HCT116 (cell line): ENCODE data around the gene SIL1. TPM values are rescaled to one million over a fixed set of nuclear protein-coding genes. Genes with fewer than 3 reads are reported as not detected.

ENCODE experiments used
- ATAC-seq: fragments of 200-7000 bp; cut with Tn5 transposase; 2 replicates; pipeline ENCODE4 v1.9.1; 2020; ENCODE audit warnings: mild to moderate bottlenecking, moderate library complexity
- BruUV-seq: library from RNA; stranded (reverse); fragments of 400-500 nt; replicated peaks from 2 replicates; lab custom pipeline; 2021; lab: Mats Ljungman, UMichigan
- CTCF ChIA-PET: fragments of 300-600 bp; sonication (Branson Sonifier 250); formaldehyde crosslinking; loops from one replicate; lab custom pipeline; 2021; ENCODE audit warnings: antibody characterized with exemption; lab: Charles Lee
- POLR2A ChIA-PET: fragments of 300-600, 350-600 bp; sonication (Branson Sonifier 250); formaldehyde crosslinking; loops from one replicate; lab custom pipeline; 2021; ENCODE audit warnings: antibody characterized with exemption; lab: Charles Lee
- RAD21 ChIA-PET, 2 experiments: fragments of 300-600 bp; sonication (Branson Sonifier 250); formaldehyde crosslinking; loops; one replicate each; lab custom pipeline; 2023; ENCODE audit warnings: low total read pairs in 2 of 2; ENCODE audit not compliant: uncharacterized antibody in 2 of 2, unreplicated experiment in 2 of 2, low non-redundant PET in 1 of 2; lab: Charles Lee
- DNase-seq: peaks from one replicate; pipeline ENCODE4 v3.0.0-alpha.2; 2010; ENCODE audit warnings: low read depth, low spot score
- H2AFZ ChIP-seq: fragments of 200-600 bp; shearing (Covaris generic), sonication (generic); 2 replicates; pipeline ENCODE4 v1.6.1; 2017; ENCODE audit warnings: low read depth, mixed run types, mixed read lengths, antibody characterized with exemption, low read length; ENCODE audit not compliant: poor library complexity, severe bottlenecking
- H3K27ac ChIP-seq: 2 replicates; pipeline ENCODE4 v1.5.1; 2012; ENCODE audit warnings: low read depth, low read length
- H3K27me3 ChIP-seq: fragments of 200-600 bp; sonication (generic); 2 replicates; pipeline ENCODE4 v1.6.1; 2016; ENCODE audit warnings: mixed run types, low read length, mixed read lengths; ENCODE audit not compliant: insufficient read depth
- H3K36me3 ChIP-seq, 2 experiments: fragments of 200-500 bp in 1 of 2; fragments of 200-600 bp in 1 of 2; sonication (Bioruptor generic) in 1 of 2; sonication (generic) in 1 of 2; 2 replicates each; pipeline versions ENCODE4 v1.5.1 to v1.6.1; 2014 to 2016; ENCODE audit warnings: low read length in 2 of 2, inconsistent platforms in 1 of 2, mixed read lengths in 1 of 2, mixed run types in 1 of 2; ENCODE audit not compliant: insufficient read depth in 2 of 2, control insufficient read depth in 1 of 2
- H3K4me1 ChIP-seq, 2 experiments: fragments of 200-600 bp in 1 of 2; sonication (generic) in 1 of 2; 2 replicates each; pipeline versions ENCODE4 v1.5.1 to v1.6.1; 2012 to 2017; ENCODE audit warnings: low read length in 2 of 2, inconsistent platforms in 1 of 2, mild to moderate bottlenecking in 1 of 2, mixed read lengths in 1 of 2, mixed run types in 1 of 2, moderate library complexity in 1 of 2; ENCODE audit not compliant: insufficient read depth in 2 of 2, control insufficient read depth in 1 of 2
- H3K4me2 ChIP-seq: fragments of 200-600 bp; sonication (generic); 2 replicates; pipeline ENCODE4 v1.6.1; 2017; ENCODE audit warnings: mixed run types, low read length, mixed read lengths
- H3K4me3 ChIP-seq, 2 experiments: fragments of 200-600 bp in 1 of 2; sonication (generic) in 1 of 2; replicated peaks in 1 of 2; 2 replicates each; pipeline ENCODE4 v1.5.1; 2011 to 2016; ENCODE audit warnings: low read length in 2 of 2, control low read depth in 1 of 2, low read depth in 1 of 2, mild to moderate bottlenecking in 1 of 2, mixed read lengths in 1 of 2, mixed run types in 1 of 2
- H3K79me2 ChIP-seq: fragments of 200-600 bp; sonication (generic); 2 replicates; pipeline ENCODE4 v1.6.1; 2017; ENCODE audit warnings: mild to moderate bottlenecking, mixed run types, low read length, moderate library complexity, mixed read lengths; ENCODE audit not compliant: insufficient read depth
- H3K9ac ChIP-seq: fragments of 200-600 bp; sonication (generic); 2 replicates; pipeline ENCODE4 v1.6.1; 2016; ENCODE audit warnings: low read length, mixed read lengths
- H3K9me2 ChIP-seq: fragments of 200-600 bp; sonication (generic), shearing (Covaris generic); 2 replicates; pipeline ENCODE4 v1.6.1; 2017; ENCODE audit warnings: mixed run types, mild to moderate bottlenecking, moderate library complexity; ENCODE audit not compliant: insufficient read depth
- H3K9me3 ChIP-seq, 2 experiments: fragments of 200-500 bp in 1 of 2; fragments of 200-600 bp in 1 of 2; sonication (Bioruptor generic) in 1 of 2; sonication (generic) in 1 of 2; 2 replicates each; pipeline ENCODE4 v1.6.1; 2014 to 2017; ENCODE audit warnings: low read length in 2 of 2, mixed read lengths in 2 of 2, inconsistent platforms in 1 of 2, low read depth in 1 of 2, mild to moderate bottlenecking in 1 of 2, mixed run types in 1 of 2, moderate library complexity in 1 of 2; ENCODE audit not compliant: control insufficient read depth in 1 of 2, insufficient read depth in 1 of 2
- H4K20me1 ChIP-seq: fragments of 200-600 bp; sonication (generic), shearing (Covaris generic); 2 replicates; pipeline ENCODE4 v1.6.1; 2017; ENCODE audit warnings: mixed run types, mild to moderate bottlenecking, moderate library complexity; ENCODE audit not compliant: insufficient read depth
- CBX3 ChIP-seq: IDR thresholded peaks from 2 replicates; pipeline ENCODE4 v1.6.1; 2012; ENCODE audit warnings: low read depth
- CEBPB ChIP-seq: IDR thresholded peaks from 2 replicates; pipeline ENCODE4 v1.6.1; 2012; ENCODE audit warnings: low read depth
- CTCF ChIP-seq, 3 experiments: fragments of 200-600 bp in 1 of 3; sonication (generic) in 1 of 3; IDR thresholded peaks in 2 of 3; conservative IDR thresholded peaks in 1 of 3; 2 replicates each; pipeline ENCODE4 v1.5.1; 2012 to 2017; ENCODE audit warnings: low read depth in 2 of 3, low read length in 2 of 3, antibody characterized with exemption in 1 of 3, borderline replicate concordance in 1 of 3, control low read depth in 1 of 3, mild to moderate bottlenecking in 1 of 3, mixed read lengths in 1 of 3, mixed run types in 1 of 3, moderate library complexity in 1 of 3; ENCODE audit not compliant: insufficient read depth in 1 of 3
- EZH2 ChIP-seq: fragments of 200-600 bp; sonication (generic); IDR thresholded peaks from 2 replicates; pipeline ENCODE4 v1.6.1; 2017; ENCODE audit warnings: antibody characterized with exemption, mixed run types
- EZH2phosphoT487 ChIP-seq: fragments of 200-600 bp; IDR thresholded peaks from 2 replicates; pipeline ENCODE4 v1.6.1; 2018; ENCODE audit warnings: antibody characterized with exemption, borderline replicate concordance
- JUND ChIP-seq: IDR thresholded peaks from 2 replicates; pipeline ENCODE4 v1.6.1; 2012
- POLR2A ChIP-seq: IDR thresholded peaks from 2 replicates; pipeline ENCODE4 v1.7.0; 2011; ENCODE audit warnings: borderline replicate concordance; ENCODE audit not compliant: insufficient read depth, insufficient read length; ENCODE audit errors: extremely low read depth
- POLR2AphosphoS5 ChIP-seq: IDR thresholded peaks from 2 replicates; pipeline ENCODE4 v1.6.1; 2011; ENCODE audit warnings: mild to moderate bottlenecking, low read depth, low read length, moderate library complexity
- RAD21 ChIP-seq: IDR thresholded peaks from 2 replicates; pipeline ENCODE4 v1.6.1; 2012; ENCODE audit warnings: low read depth, mild to moderate bottlenecking
- REST ChIP-seq: IDR thresholded peaks from 2 replicates; pipeline ENCODE4 v1.6.1; 2012; ENCODE audit warnings: low read depth
- SIN3A ChIP-seq: IDR thresholded peaks from 2 replicates; pipeline ENCODE4 v1.6.1; 2012; ENCODE audit warnings: low read depth
- SP1 ChIP-seq: IDR thresholded peaks from 2 replicates; pipeline ENCODE4 v1.6.1; 2012; ENCODE audit warnings: low read depth
- SRF ChIP-seq: IDR thresholded peaks from 2 replicates; pipeline ENCODE4 v1.6.1; 2012; ENCODE audit warnings: low read depth
- TCF7L2 ChIP-seq: IDR thresholded peaks from 2 replicates; pipeline ENCODE4 v1.7.0; 2011; ENCODE audit warnings: borderline replicate concordance, inconsistent platforms; ENCODE audit not compliant: insufficient read depth, insufficient read length; ENCODE audit errors: extremely low read depth
- YY1 ChIP-seq: IDR thresholded peaks from 2 replicates; pipeline ENCODE4 v1.6.1; 2011; ENCODE audit warnings: low read length, low read depth, moderate library complexity, mild to moderate bottlenecking; ENCODE audit not compliant: insufficient replicate concordance; ENCODE audit errors: extremely low read depth
- ZFX ChIP-seq: fragments of 450-650 bp; IDR thresholded peaks from 2 replicates; pipeline ENCODE4 v1.6.1; 2017
- intact Hi-C: fragments of 100-400 bp; cut with micrococcal nuclease; formaldehyde crosslinking; loops from 2 replicates; pipeline ENCODE4 v1.10.0; 2022
- total RNA-seq: library from RNA; stranded (reverse); gene quantifications from one replicate; pipeline ENCODE4 v1.2.1, GENCODE V29; 2021; ENCODE audit not compliant: unreplicated experiment
- TF ChIP-seq, protein P1 (sequence below): IDR thresholded peaks from 2 replicates; pipeline ENCODE4 v1.6.1; 2012
- TF ChIP-seq, protein P2 (sequence below): IDR thresholded peaks from 2 replicates; pipeline ENCODE4 v1.6.1; 2011; ENCODE audit warnings: mild to moderate bottlenecking, low read length, moderate library complexity; ENCODE audit not compliant: insufficient replicate concordance; ENCODE audit errors: extremely low read depth

The SIL1 gene
- total RNA-seq, 1 experiment from 2014 or later, result 34.0 TPM

- no TSS peak for BruUV-seq
- Histone ChIP-seq H3K36me3 (peaks cover 31 to 50% of the 10 kb centered on the region in 2 experiments), H3K79me2 (no peaks in the 10 kb centered on the region), H3K27ac (no peak overlapping the region), H3K9me3 (no peaks in the 10 kb centered on the region), H2AFZ (no peak overlapping the region), H3K4me3 (no peak overlapping the region), H3K27me3 (no peaks in the 10 kb centered on the region), H4K20me1 (no peaks in the 10 kb centered on the region; the same call in 1 of the 2 replicates), H3K4me1 (no peaks in the 10 kb centered on the region), H3K9ac (no peak overlapping the region), H3K4me2 (no peak overlapping the region), H3K9me2 (no peaks in the 10 kb centered on the region)
- TF ChIP-seq, protein P1, sequence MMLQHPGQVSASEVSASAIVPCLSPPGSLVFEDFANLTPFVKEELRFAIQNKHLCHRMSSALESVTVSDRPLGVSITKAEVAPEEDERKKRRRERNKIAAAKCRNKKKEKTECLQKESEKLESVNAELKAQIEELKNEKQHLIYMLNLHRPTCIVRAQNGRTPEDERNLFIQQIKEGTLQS, result no peak
- TF ChIP-seq CEBPB (no peak), POLR2AphosphoS5 (no peak), SRF (no peak), TCF7L2 (no peak), ZFX (no peak), EZH2phosphoT487 (no peak), REST (no peak), CBX3 (no peak), JUND (no peak), SP1 (no peak), SIN3A (no peak), EZH2 (no peak), POLR2A (no peak), YY1 (no peak), RAD21 (no peak), CTCF (IDR thresholded peaks at IDR 0.05 in 2 of 3, conservative IDR thresholded peaks at IDR 0.05 in 1 of 3; ENCODE audit: borderline replicate concordance in 1 of 3, insufficient read depth in 1 of 3, low read depth in 2 of 3, low read length in 2 of 3) (no peak)
- TF ChIP-seq, protein P2, sequence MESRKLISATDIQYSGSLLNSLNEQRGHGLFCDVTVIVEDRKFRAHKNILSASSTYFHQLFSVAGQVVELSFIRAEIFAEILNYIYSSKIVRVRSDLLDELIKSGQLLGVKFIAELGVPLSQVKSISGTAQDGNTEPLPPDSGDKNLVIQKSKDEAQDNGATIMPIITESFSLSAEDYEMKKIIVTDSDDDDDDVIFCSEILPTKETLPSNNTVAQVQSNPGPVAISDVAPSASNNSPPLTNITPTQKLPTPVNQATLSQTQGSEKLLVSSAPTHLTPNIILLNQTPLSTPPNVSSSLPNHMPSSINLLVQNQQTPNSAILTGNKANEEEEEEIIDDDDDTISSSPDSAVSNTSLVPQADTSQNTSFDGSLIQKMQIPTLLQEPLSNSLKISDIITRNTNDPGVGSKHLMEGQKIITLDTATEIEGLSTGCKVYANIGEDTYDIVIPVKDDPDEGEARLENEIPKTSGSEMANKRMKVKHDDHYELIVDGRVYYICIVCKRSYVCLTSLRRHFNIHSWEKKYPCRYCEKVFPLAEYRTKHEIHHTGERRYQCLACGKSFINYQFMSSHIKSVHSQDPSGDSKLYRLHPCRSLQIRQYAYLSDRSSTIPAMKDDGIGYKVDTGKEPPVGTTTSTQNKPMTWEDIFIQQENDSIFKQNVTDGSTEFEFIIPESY, result no peak
- ChIA-PET RAD21 (no interaction called here), CTCF (no interaction called here), POLR2A (no interaction called here)
- intact Hi-C loops, result no loop called here
- ATAC-seq (no peak), DNase-seq (no peak)
Observed at GRCh38 chr5:138927979-138928378, 270.2 kb downstream of the SIL1 start.
